CD4-positive, alpha-beta T cell treated with Interleukin-6 for 4 hours (primary cell): Measurements from ENCODE around the gene GIT2.
"Not testable (repeated sequence)": the region's sequence is repeated elsewhere in the genome, so short reads cannot be mapped to it uniquely, and the experiment has no call there.

Source experiments
- DNase-seq: peaks from one replicate; pipeline ENCODE4 v3.0.0-alpha.2; 2020; ENCODE audit warnings: mixed read lengths

GIT2 gene

GRCh38 chr12:109915171-109916040 lies 80.8 kb downstream of the GIT2 start:
- DNase-seq = no peak

GRCh38 chr12:109914461-109914860 lies 81.7 kb downstream of the GIT2 start:
- no peak for DNase-seq

GRCh38 chr12:109912855-109913321 lies 83.3 kb downstream of the GIT2 start:
- no peak for DNase-seq

GRCh38 chr12:109910969-109911348 lies 85.2 kb downstream of the GIT2 start:
- DNase-seq = peak; percentile 23

- no peak for DNase-seq
Observed at GRCh38 chr12:109910254-109910968, 85.8 kb downstream of the GIT2 start.

- DNase-seq = no peak
Observed at GRCh38 chr12:109905301-109905700, 90.9 kb downstream of the GIT2 start.

GRCh38 chr12:109902891-109903418 lies 93.2 kb downstream of the GIT2 start:
- DNase-seq = no peak

- DNase-seq = no peak
Observed at GRCh38 chr12:109900752-109901580, 95.2 kb downstream of the GIT2 start.

- DNase-seq = peak; percentile 82
Observed at GRCh38 chr12:109899783-109900751, 96.1 kb downstream of the GIT2 start, which contains the start of gene TCHP. TSS of gene TCHP (plus strand) at chr12:109900274. CDS start at chr12:109903027, 2,753 bp downstream.

GRCh38 chr12:109899345-109899744 lies 96.8 kb downstream of the GIT2 start:
- DNase-seq = not testable (repeated sequence)

GRCh38 chr12:109897029-109897428 lies 99.1 kb downstream of the GIT2 start:
- no peak for DNase-seq

- DNase-seq = no peak
Observed at GRCh38 chr12:109896188-109896587, 100.0 kb downstream of the GIT2 start.

- DNase-seq = no peak
Observed at GRCh38 chr12:109894939-109895338, 101.2 kb downstream of the GIT2 start.

- no peak for DNase-seq
Observed at GRCh38 chr12:109893261-109893995, 102.7 kb downstream of the GIT2 start.

- DNase-seq = no peak
Observed at GRCh38 chr12:109892748-109893147, 103.4 kb downstream of the GIT2 start.

GRCh38 chr12:109892165-109892715 lies 103.9 kb downstream of the GIT2 start:
- no peak for DNase-seq

GRCh38 chr12:109891731-109892130 lies 104.4 kb downstream of the GIT2 start:
- DNase-seq = not testable (repeated sequence)

- no peak for DNase-seq
Observed at GRCh38 chr12:109890620-109891170, 105.5 kb downstream of the GIT2 start.

GRCh38 chr12:109888179-109889020 lies 107.8 kb downstream of the GIT2 start:
- peak; percentile 26 for DNase-seq
